GM23248 (cell line): ENCODE data around the gene PI3. TPM values are rescaled to one million over a fixed set of nuclear protein-coding genes. Genes with fewer than 3 reads are reported as not detected.
"Not testable (repeated sequence)": the region's sequence is repeated elsewhere in the genome, so short reads cannot be mapped to it uniquely, and the experiment has no call there.

ENCODE experiments used
- DNase-seq: peaks from one replicate; pipeline ENCODE4 v3.0.0-alpha.2; 2015
- H2AFZ ChIP-seq: fragments of 200-600 bp; sonication (generic); 2 replicates; pipeline ENCODE4 v1.6.1; 2016; ENCODE audit warnings: antibody characterized with exemption
- H3F3A ChIP-seq: fragments of 200-600 bp; sonication (generic); 2 replicates; pipeline ENCODE4 v1.6.1; 2016; ENCODE audit warnings: mild to moderate bottlenecking, antibody characterized with exemption, mixed run types; ENCODE audit not compliant: insufficient read depth
- H3K27ac ChIP-seq: fragments of 200-600 bp; sonication (generic); 2 replicates; pipeline ENCODE4 v1.5.1; 2016; ENCODE audit warnings: mild to moderate bottlenecking
- H3K27me3 ChIP-seq: fragments of 200-600 bp; sonication (generic); replicated peaks from 2 replicates; pipeline ENCODE4 v1.6.1; 2016; ENCODE audit warnings: mild to moderate bottlenecking; ENCODE audit not compliant: insufficient read depth
- H3K36me3 ChIP-seq: fragments of 200-600 bp; sonication (generic); 2 replicates; pipeline ENCODE4 v1.6.1; 2016; ENCODE audit warnings: low read depth, mild to moderate bottlenecking
- H3K4me1 ChIP-seq: fragments of 200-600 bp; sonication (generic); 2 replicates; pipeline ENCODE4 v1.6.1; 2016; ENCODE audit warnings: mild to moderate bottlenecking; ENCODE audit not compliant: insufficient read depth
- H3K4me2 ChIP-seq: fragments of 200-600 bp; sonication (generic); one replicate; pipeline ENCODE4 v1.6.1; 2016; ENCODE audit warnings: mild to moderate bottlenecking; ENCODE audit not compliant: unreplicated experiment
- H3K4me3 ChIP-seq: fragments of 200-600 bp; sonication (generic); 2 replicates; pipeline ENCODE4 v1.5.1; 2016; ENCODE audit warnings: mild to moderate bottlenecking
- H3K79me2 ChIP-seq: fragments of 200-600 bp; sonication (generic); 2 replicates; pipeline ENCODE4 v1.6.1; 2016; ENCODE audit warnings: mild to moderate bottlenecking; ENCODE audit not compliant: insufficient read depth
- H3K9ac ChIP-seq: fragments of 200-600 bp; sonication (generic); 2 replicates; pipeline ENCODE4 v1.6.1; 2016; ENCODE audit warnings: mild to moderate bottlenecking
- H3K9me2 ChIP-seq: fragments of 200-600 bp; sonication (generic); 2 replicates; pipeline ENCODE4 v1.6.1; 2016; ENCODE audit warnings: mixed run types, mild to moderate bottlenecking, moderate library complexity; ENCODE audit not compliant: insufficient read depth
- H3K9me3 ChIP-seq: fragments of 200-600 bp; sonication (generic); one replicate; pipeline ENCODE4 v1.6.1; 2017; ENCODE audit warnings: low read depth
- H4K20me1 ChIP-seq: fragments of 200-600 bp; sonication (generic); 2 replicates; pipeline ENCODE4 v1.6.0; 2016; ENCODE audit not compliant: insufficient read depth
- EZH2 ChIP-seq: fragments of 200-600 bp; sonication (generic); IDR thresholded peaks from 2 replicates; pipeline ENCODE4 v1.6.1; 2018; ENCODE audit warnings: antibody characterized with exemption, mild to moderate bottlenecking; ENCODE audit not compliant: insufficient read depth, poor library complexity, severe bottlenecking
- EZH2phosphoT487 ChIP-seq: fragments of 200-600 bp; sonication (generic); IDR thresholded peaks from 2 replicates; pipeline ENCODE4 v1.6.1; 2018; ENCODE audit warnings: antibody characterized with exemption, moderate library complexity, mild to moderate bottlenecking, low read depth; ENCODE audit not compliant: insufficient read depth
- WGBS, 2 experiments: methylation state at CpG; one replicate each; pipeline ENCODE4 v1.1.6; 2015 to 2017; ENCODE audit warnings: low lambda C conversion rate in 2 of 2, low coverage in 1 of 2; ENCODE audit errors: missing lambda C conversion rate in 2 of 2; 5-methylcytosine and 5-hydroxymethylcytosine counted together
- in situ Hi-C: fragments of 300-500 bp; cut with MboI; formaldehyde crosslinking; loops from 2 replicates; pipeline ENCODE4 v1.15.0; 2020
- polyA plus RNA-seq: library from polyadenylated mRNA; unstranded; fragments of >200 nt; fragmentation: Nextera tagmentation; extraction: Ambion mirVana; gene quantifications from 2 replicates; pipeline ENCODE4 v1.2.1, GENCODE V29; 2016
- total RNA-seq: library from RNA; depleted of rRNA; stranded (reverse); fragments of >200 nt; shearing (Covaris generic); gene quantifications from 2 replicates; pipeline ENCODE4 v1.2.3, GENCODE V29; 2014; rRNA removed

PI3 gene, protein sequence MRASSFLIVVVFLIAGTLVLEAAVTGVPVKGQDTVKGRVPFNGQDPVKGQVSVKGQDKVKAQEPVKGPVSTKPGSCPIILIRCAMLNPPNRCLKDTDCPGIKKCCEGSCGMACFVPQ
- total RNA-seq = 1.5 TPM in 1 of 2 replicates, not detected in the other
- polyA plus RNA-seq = not detected in 2 replicates

DNA sequence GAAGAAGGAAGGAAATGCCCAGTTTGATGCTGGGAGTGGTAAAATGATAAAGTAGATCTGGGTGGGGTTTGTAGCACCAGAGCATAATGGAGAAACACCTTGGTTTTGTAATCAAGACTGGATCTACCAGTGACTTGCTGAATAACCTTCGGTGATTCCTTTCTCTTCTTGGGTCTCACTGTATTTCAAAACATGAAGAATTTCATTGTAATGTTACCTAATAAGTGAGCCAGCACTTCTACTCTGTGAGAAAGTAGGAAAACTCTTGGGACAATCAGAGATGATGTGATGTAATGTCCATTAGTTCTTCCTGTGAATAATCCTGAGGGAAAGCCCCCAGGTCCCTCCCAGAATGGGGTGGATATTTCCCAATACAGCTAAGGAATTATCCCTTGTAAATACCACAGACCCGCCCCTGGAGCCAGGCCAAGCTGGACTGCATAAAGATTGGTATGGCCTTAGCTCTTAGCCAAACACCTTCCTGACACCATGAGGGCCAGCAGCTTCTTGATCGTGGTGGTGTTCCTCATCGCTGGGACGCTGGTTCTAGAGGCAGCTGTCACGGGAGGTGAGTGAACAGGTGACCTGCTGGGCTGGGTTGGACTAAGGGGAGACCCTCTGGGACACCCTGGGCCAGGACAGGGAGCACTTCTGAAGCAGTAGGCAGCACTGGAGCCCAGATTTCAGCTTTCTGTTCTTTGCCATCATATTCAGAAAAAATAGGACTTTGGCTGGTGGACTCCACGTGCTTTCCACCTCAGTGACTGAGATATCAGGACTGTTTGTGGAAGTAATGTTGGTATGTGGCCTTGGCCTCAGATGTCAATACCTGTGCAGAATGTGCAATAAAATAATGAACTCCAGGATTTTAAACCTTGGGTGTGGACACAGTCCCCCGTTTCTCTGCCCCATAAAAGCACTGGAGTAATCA is at the start of gene PI3:
TSS of gene PI3 (plus strand) at position 469 of the 931 bp plus-strand sequence. CDS start at position 490, 21 bp downstream.
- DNase-seq = no peak
- Histone ChIP-seq H3K4me1 (no peaks in the 10 kb centered on the region), H3K36me3 (no peaks in the 10 kb centered on the region), H3K4me3 (no peak within 1 kb of the TSS), H3K9me2 (no peaks in the 10 kb centered on the region), H3K4me2 (no peak within 1 kb of the TSS), H4K20me1 (no peaks in the 10 kb centered on the region), H3K27ac (no peak within 1 kb of the TSS), H3K79me2 (no peaks in the 10 kb centered on the region), H2AFZ (no peak within 1 kb of the TSS), H3K9ac (no peak within 1 kb of the TSS), H3F3A (no peaks in the 10 kb centered on the region), H3K27me3 (no peaks in the 10 kb centered on the region; the same call in 1 of the 2 replicates), H3K9me3 (no peaks in the 10 kb centered on the region)
- 37 to 44% methylated on average over 8 of the region's 8 CpGs for WGBS, 2 experiments
- in situ Hi-C loops = no loop called here
- TF ChIP-seq EZH2phosphoT487 (no peak), EZH2 (no peak)

DNA sequence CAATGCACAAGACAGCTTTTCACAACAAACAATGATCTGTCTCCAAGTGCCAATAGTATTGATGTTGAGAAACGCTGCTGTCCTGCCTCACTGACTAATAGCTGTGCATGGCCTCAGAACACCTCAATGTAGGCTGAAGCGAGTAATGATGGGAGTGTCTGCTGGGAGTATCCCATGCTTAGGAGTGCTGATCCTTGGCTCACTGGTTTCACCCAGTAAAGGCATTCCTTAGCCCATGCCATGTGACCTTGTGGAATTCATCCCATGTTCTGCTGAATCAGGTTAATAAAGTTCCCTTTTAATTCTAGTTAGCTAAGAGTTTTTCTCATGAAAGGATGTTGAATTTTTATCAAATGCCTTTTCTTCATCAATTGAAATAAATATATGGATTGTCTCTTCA is 46.6 kb upstream of the PI3 start:
- TF ChIP-seq EZH2 (no peak), EZH2phosphoT487 (no peak)
- in situ Hi-C loops = loop anchor here (25.0 kb wide), 1 partner anchor 359 kb away; no protein-coding TSS in a partner anchor
- 55 to 58% methylated on average over 2 of the region's 2 CpGs for WGBS, 2 experiments

DNA sequence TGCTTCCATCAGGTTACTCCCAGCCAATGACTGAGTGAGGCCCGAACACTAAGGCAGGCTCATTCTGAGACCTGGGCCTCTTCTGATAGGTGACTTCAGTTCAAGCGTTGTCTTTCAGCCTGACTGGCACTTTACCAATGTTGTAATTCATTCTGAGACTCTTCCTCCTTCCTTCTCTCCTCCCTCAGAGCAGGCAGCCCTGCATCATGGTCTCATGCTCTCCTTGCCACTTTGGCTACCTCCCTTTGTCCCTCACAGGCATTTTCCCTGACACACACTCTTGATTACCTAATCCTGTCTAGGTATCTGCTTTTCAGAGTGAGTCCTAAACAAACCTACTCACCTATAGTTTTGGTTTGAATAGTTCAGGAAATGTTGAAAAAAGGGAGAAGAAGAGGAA is 37.8 kb upstream of the PI3 start:
- in situ Hi-C loops = loop anchor here (25.0 kb wide), 1 partner anchor 350 kb away; no protein-coding TSS in a partner anchor
- 39 to 51% methylated on average over 2 of the region's 2 CpGs for WGBS, 2 experiments
- no peaks in the 10 kb centered on the region for H3K79me2 ChIP-seq

More for the DNA sequence above, 46.6 kb upstream of the PI3 start:
- H4K20me1 ChIP-seq = no peaks in the 10 kb centered on the region
- no peaks in the 10 kb centered on the region for H3K9me2 ChIP-seq
- H3K79me2 ChIP-seq = no peaks in the 10 kb centered on the region
- H3K9ac ChIP-seq = no peak overlapping the region
- H3K4me2 ChIP-seq = no peak overlapping the region
- peaks cover 45% of the 10 kb centered on the region for H3K27me3 ChIP-seq
- no peaks in the 10 kb centered on the region for H3K4me1 ChIP-seq
- H2AFZ ChIP-seq = no peak overlapping the region
- no peaks in the 10 kb centered on the region for H3F3A ChIP-seq
- H3K4me3 ChIP-seq = no peak overlapping the region
- no peak overlapping the region for H3K27ac ChIP-seq
- H3K36me3 ChIP-seq = no peaks in the 10 kb centered on the region
- H3K9me3 ChIP-seq = no peaks in the 10 kb centered on the region
- peak; percentile 47 for DNase-seq

DNA sequence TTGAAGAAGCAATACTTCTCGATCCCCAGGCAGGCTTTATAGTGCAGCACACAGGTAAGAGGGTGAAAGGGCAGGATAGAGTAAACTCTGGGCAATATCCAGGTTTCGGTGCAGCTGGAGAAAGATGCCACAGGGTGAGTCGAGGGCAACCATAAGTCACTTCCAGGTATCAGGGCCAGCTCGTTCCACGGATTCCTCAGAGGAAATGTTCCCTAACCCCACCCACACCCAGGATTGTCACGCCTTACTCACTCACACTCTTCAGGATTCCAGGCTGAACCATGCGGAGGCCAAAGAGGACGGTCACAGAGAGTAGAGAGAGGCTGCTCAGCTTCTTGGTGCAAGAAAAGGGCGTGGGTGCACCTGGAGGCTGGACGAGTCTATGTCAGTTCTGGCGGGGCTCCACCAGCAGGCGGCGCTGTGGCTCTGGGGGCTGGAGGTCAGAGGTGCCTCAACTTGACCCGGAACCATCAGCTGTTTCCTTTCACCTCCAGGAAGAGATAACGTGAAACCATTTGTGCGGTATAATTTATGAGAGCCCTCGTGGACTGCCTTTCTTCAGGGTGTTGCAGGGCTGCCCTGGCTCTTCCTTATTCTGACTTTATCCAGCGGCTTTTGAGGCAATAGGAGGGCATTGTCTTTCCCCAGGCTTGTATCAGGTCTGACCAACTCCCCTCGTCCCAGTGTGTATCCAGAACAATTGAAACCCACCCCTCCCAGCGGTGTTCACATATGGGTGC is 36.0 kb upstream of the PI3 start:
- peaks cover 15% of the 10 kb centered on the region for H3K27me3 ChIP-seq
- 21 to 23% methylated on average over 20 of the region's 20 CpGs for WGBS, 2 experiments
- no peaks in the 10 kb centered on the region for H3K9me2 ChIP-seq
- no peak overlapping the region for H3K9ac ChIP-seq
- H2AFZ ChIP-seq = no peak overlapping the region
- no peak overlapping the region for H3K27ac ChIP-seq
- no peaks in the 10 kb centered on the region for H3K9me3 ChIP-seq
- H3K36me3 ChIP-seq = no peaks in the 10 kb centered on the region
- no peak for TF ChIP-seq EZH2phosphoT487
- TF ChIP-seq EZH2 = no peak
- no peaks in the 10 kb centered on the region for H3K4me1 ChIP-seq
- H4K20me1 ChIP-seq = no peaks in the 10 kb centered on the region
- DNase-seq = peak; percentile 43
- no peaks in the 10 kb centered on the region for H3F3A ChIP-seq
- no peak overlapping the region for H3K4me3 ChIP-seq
- in situ Hi-C loops = loop anchor here (25.0 kb wide), 1 partner anchor 349 kb away; no protein-coding TSS in a partner anchor
- H3K79me2 ChIP-seq = no peaks in the 10 kb centered on the region
- no peak overlapping the region for H3K4me2 ChIP-seq

More for the DNA sequence above, 37.8 kb upstream of the PI3 start:
- no peak overlapping the region for H3K4me2 ChIP-seq
- H3K27me3 ChIP-seq = peaks cover 26% of the 10 kb centered on the region
- no peak for DNase-seq
- H3K27ac ChIP-seq = no peak overlapping the region
- H3K36me3 ChIP-seq = no peaks in the 10 kb centered on the region
- H2AFZ ChIP-seq = no peak overlapping the region
- H3K9me3 ChIP-seq = no peaks in the 10 kb centered on the region
- H4K20me1 ChIP-seq = no peaks in the 10 kb centered on the region
- no peaks in the 10 kb centered on the region for H3F3A ChIP-seq
- TF ChIP-seq EZH2phosphoT487 (no peak), EZH2 (no peak)
- no peak overlapping the region for H3K9ac ChIP-seq
- H3K4me3 ChIP-seq = no peak overlapping the region
- no peaks in the 10 kb centered on the region for H3K4me1 ChIP-seq
- H3K9me2 ChIP-seq = no peaks in the 10 kb centered on the region

DNA sequence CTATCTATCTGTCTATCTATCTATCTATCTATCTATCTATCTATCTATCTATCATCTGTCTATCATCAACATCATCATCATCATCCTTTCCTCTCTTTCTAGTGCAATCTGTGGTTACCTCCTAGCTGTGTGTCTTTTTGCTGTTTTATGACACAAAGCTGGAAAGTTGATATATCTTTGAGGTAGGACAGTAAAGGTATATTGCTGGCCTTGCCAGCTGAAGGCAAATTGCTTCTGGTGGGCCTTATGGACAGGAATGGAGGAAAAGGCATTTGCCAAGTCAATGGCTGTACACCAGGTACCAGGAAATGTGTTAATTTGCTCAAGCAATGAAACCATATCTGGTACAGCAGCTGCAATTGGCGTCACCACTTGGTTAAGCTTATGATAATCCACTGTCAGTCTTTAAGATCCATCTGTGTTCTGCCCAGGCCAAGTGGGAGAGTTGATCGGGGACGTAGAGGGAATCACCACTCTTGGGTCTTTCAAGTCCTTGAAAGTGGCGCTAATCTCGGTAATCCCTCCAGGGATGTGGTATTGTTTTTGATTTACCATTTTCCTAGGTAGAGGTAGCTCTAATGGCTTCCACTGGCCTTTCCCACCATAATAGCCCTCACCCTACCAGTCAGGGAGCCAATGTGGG is 34.8 kb upstream of the PI3 start:
- H3K27me3 ChIP-seq = peaks cover 24% of the 10 kb centered on the region
- not testable (repeated sequence) for H3K36me3 ChIP-seq, H3K4me2 ChIP-seq, H3K27ac ChIP-seq, DNase-seq, H3K9me3 ChIP-seq, H3K9ac ChIP-seq, H3F3A ChIP-seq, H3K4me1 ChIP-seq, H2AFZ ChIP-seq, H3K9me2 ChIP-seq, H4K20me1 ChIP-seq, H3K4me3 ChIP-seq, H3K79me2 ChIP-seq
- in situ Hi-C loops = loop anchor here (25.0 kb wide), 1 partner anchor 347 kb away; no protein-coding TSS in a partner anchor
- 79 to 82% methylated on average over 5 of the region's 5 CpGs for WGBS, 2 experiments
